Cardiac ventricle fibroblast (primary cell): ENCODE measurements around the gene TRMT44. TPM values are rescaled to one million over a fixed set of nuclear protein-coding genes. Genes with fewer than 3 reads are reported as not detected.

Experiments used
- total RNA-seq: library from RNA; depleted of rRNA; stranded (reverse); fragments of >200 nt; gene quantifications from 2 replicates; pipeline ENCODE4 v1.2.3, GENCODE V29; 2015

The TRMT44 gene
- 5.6 and 11.2 TPM in 2 replicates for total RNA-seq

DNA sequence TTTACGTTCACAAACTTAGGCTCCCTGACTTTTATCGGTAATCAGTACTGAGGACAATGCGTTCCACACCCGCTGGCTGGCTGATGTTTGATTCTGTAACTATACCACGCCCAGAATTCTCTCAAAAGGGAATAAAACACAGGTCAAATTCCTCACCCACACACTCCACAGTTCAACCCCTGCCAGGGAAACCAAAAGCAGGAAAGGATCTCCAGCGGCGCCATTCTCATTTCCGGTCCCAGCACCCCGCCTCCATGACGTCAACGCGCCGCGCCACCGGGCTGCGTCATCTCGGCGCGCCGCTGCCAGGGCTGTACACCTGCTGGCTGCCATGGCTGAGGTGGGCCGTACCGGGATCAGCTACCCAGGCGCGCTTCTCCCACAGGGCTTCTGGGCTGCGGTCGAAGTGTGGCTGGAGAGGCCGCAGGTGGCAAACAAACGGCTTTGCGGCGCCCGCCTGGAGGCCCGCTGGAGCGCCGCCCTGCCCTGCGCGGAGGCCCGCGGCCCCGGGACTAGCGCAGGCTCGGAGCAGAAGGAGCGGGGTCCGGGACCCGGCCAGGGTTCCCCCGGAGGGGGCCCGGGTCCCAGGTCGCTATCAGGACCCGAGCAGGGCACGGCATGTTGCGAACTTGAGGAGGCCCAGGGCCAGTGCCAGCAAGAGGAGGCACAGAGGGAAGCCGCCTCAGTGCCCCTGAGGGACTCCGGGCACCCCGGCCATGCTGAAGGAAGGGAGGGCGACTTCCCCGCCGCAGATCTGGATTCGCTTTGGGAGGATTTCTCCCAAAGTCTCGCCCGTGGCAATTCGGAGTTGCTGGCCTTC, at the start of gene TRMT44, which contains the start of gene ACOX3:
TSS of gene TRMT44 (plus strand) at position 286 of the 820 bp plus-strand sequence. CDS start at position 332, 46 bp downstream.
TSS of gene ACOX3 (minus strand) at position 232 of the 820 bp plus-strand sequence. CDS start 24,202 bp downstream, outside the sequence.

Other genes starting within 250 kb of the TRMT44 start
- 5.3 and 9.5 TPM in 2 replicates for gene SH3TC1, start 241.5 kb upstream of the TRMT44 start, total RNA-seq
- gene HTRA3, start 171.0 kb upstream of the TRMT44 start, total RNA-seq = 22.4 and 24.6 TPM in 2 replicates
- 23.4 and 28.8 TPM in 2 replicates for gene ACOX3, start 54 bp upstream of the TRMT44 start, total RNA-seq
- 0.06 and 0.64 TPM in 2 replicates for gene GPR78, start 139.6 kb downstream of the TRMT44 start, total RNA-seq
- 30.6 and 33.6 TPM in 2 replicates for gene CPZ, start 152.0 kb downstream of the TRMT44 start, total RNA-seq